DND-41 (cell line): ENCODE results near the gene KRTAP1-4.

ENCODE experiments used
- CTCF ChIP-seq: IDR thresholded peaks from 2 replicates; pipeline ENCODE4 v1.5.1; 2012; ENCODE audit warnings: borderline replicate concordance, low read length, moderate library complexity, mild to moderate bottlenecking; ENCODE audit not compliant: poor library complexity, severe bottlenecking; ENCODE audit errors: extremely low read depth
- EZH2 ChIP-seq: IDR thresholded peaks from 3 replicates; pipeline ENCODE4 v1.6.1; 2012; ENCODE audit warnings: borderline replicate concordance, low read depth, mild to moderate bottlenecking, moderate library complexity, low read length, inconsistent platforms; ENCODE audit not compliant: severe bottlenecking

DNA sequence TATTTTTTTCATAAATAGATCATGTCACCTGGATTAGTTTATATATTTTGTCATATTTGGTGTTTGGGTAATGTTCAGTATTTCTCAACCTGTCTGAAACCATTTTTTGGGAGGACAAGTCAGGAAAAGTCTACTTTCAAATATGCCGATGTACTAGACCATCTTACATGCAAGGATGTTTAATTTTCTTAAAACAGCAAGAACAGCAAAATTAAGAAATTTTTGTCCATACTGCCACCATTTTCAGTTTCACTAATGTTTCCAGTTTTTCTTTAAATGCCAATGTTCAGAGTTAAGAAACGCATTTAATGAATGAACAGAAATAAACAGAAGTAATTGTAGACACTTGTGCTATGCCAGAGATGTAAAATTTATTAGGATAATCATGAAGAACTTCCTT lies 36.9 kb downstream of the KRTAP1-4 start:
- TF ChIP-seq CTCF (no peak), EZH2 (no peak)
